A673 (cell line): ENCODE data around the gene COPE.

ENCODE experiments used
- EZH2 ChIP-seq: fragments of 200-600 bp; sonication (generic); IDR thresholded peaks from 2 replicates; pipeline ENCODE4 v1.6.1; 2017; ENCODE audit warnings: borderline replicate concordance, low read depth, mild to moderate bottlenecking, mixed read lengths, antibody characterized with exemption, low read length; ENCODE audit not compliant: poor library complexity, severe bottlenecking
- TF ChIP-seq, protein P1 (sequence below): fragments of 300-800, 200-600 bp; sonication (generic); conservative IDR thresholded peaks from 2 replicates; pipeline ENCODE4 v1.5.1; 2017; ENCODE audit warnings: low read depth, mild to moderate bottlenecking, antibody characterized with exemption, low read length, moderate library complexity, mixed read lengths

GRCh38 chr19:18860725-18861124 is 58.5 kb downstream of the COPE start:
- TF ChIP-seq, protein P1, sequence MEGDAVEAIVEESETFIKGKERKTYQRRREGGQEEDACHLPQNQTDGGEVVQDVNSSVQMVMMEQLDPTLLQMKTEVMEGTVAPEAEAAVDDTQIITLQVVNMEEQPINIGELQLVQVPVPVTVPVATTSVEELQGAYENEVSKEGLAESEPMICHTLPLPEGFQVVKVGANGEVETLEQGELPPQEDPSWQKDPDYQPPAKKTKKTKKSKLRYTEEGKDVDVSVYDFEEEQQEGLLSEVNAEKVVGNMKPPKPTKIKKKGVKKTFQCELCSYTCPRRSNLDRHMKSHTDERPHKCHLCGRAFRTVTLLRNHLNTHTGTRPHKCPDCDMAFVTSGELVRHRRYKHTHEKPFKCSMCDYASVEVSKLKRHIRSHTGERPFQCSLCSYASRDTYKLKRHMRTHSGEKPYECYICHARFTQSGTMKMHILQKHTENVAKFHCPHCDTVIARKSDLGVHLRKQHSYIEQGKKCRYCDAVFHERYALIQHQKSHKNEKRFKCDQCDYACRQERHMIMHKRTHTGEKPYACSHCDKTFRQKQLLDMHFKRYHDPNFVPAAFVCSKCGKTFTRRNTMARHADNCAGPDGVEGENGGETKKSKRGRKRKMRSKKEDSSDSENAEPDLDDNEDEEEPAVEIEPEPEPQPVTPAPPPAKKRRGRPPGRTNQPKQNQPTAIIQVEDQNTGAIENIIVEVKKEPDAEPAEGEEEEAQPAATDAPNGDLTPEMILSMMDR = no peak
- TF ChIP-seq EZH2 = no peak
